K562 (cell line): ENCODE measurements around the gene IGF2R. TPM values are rescaled to one million over a fixed set of nuclear protein-coding genes. Genes with fewer than 3 reads are reported as not detected.
A peak's percentile ranks its signal among the peaks of the same experiment; 100 is the strongest.

Experiments
- CBX3 ChIP-seq, 2 experiments: IDR thresholded peaks; 1 replicate in 1 of 2; 2 replicates in 1 of 2; pipeline ENCODE4 v1.6.1; 2012; ENCODE audit warnings: inconsistent platforms in 2 of 2, low read length in 2 of 2, borderline replicate concordance in 1 of 2, control low read depth in 1 of 2
- DDX20 ChIP-seq: fragments of 450-650 bp; IDR thresholded peaks from 2 replicates; pipeline ENCODE4 v1.6.1; 2016; ENCODE audit warnings: missing genetic modification characterization, low read depth, mild to moderate bottlenecking, missing compliant biosample characterization, moderate library complexity
- SMAD2 ChIP-seq: fragments of 150-350 bp; IDR thresholded peaks from 2 replicates; pipeline ENCODE4 v1.6.1; 2014; ENCODE audit warnings: low read depth, mild to moderate bottlenecking, low read length
- SRSF1 ChIP-seq: fragments of 200-400 bp; formaldehyde crosslinking; IDR thresholded peaks from 2 replicates; pipeline ENCODE4 v1.6.1; 2017; ENCODE audit warnings: mild to moderate bottlenecking, low read depth, low read length, moderate library complexity
- ZNF717 ChIP-seq: fragments of 250-450 bp; sonication (Bioruptor Pico); IDR thresholded peaks from 2 replicates; pipeline ENCODE4 v1.5.0; 2021
- polyA plus RNA-seq, 8 experiments: library from polyadenylated mRNA; depleted of rRNA in 4 of 8; stranded (reverse) in 5 of 8; unstranded in 3 of 8; fragments of >200 nt; fragmentation: Nextera tagmentation in 2 of 8; fragmentation: Illumina TruSeq in 1 of 8; extraction: Ambion mirVana in 2 of 8; extraction: Trizol in 1 of 8; gene quantifications; 2 replicates each; pipeline versions ENCODE4 v1.2.1 to v1.2.3, GENCODE V29; 2011 to 2014; ENCODE audit warnings: inconsistent platforms in 1 of 8, missing spikeins in 1 of 8
- total RNA-seq, 7 experiments: library from RNA; depleted of rRNA in 6 of 7; stranded (reverse); fragments of >200 nt in 6 of 7; fragmentation: Illumina TruSeq in 2 of 7; extraction: Trizol in 2 of 7; gene quantifications; 2 replicates each; pipeline versions ENCODE4 v1.2.1 to v1.2.3, GENCODE V29; 2011 to 2021; ENCODE audit warnings: low replicate concordance in 1 of 7
- TF ChIP-seq, protein P1 (sequence below): fragments of 200-800 bp; sonication (Bioruptor generic); IDR thresholded peaks from 2 replicates; pipeline ENCODE4 v1.6.1; 2017; ENCODE audit warnings: missing genetic modification characterization, missing compliant biosample characterization
- TF ChIP-seq, protein P2 (sequence below): fragments of 250-450 bp; sonication (Bioruptor Pico); IDR thresholded peaks from 2 replicates; pipeline ENCODE4 v1.6.1; 2021; ENCODE audit warnings: mild to moderate bottlenecking
- TF ChIP-seq, protein P3 (sequence below): fragments of 450-650 bp; IDR thresholded peaks from 2 replicates; pipeline ENCODE4 v1.6.1; 2017; ENCODE audit warnings: mild to moderate bottlenecking, moderate library complexity
- TF ChIP-seq, protein P4 (sequence below): fragments of 450-650 bp; IDR thresholded peaks from 2 replicates; pipeline ENCODE4 v1.6.1; 2014; ENCODE audit warnings: low read depth, mild to moderate bottlenecking, moderate library complexity, borderline replicate concordance
- TF ChIP-seq, protein P5 (sequence below): fragments of 450-650 bp; IDR thresholded peaks from 2 replicates; pipeline ENCODE4 v1.6.1; 2016; ENCODE audit warnings: mild to moderate bottlenecking, moderate library complexity

The IGF2R gene
- total and polyA plus RNA-seq, 9 of the 15 experiments (the other 6 are each of a cell fraction or from before 2014, with no cell fraction given), result 3.5 to 92.3 (median 34.5) TPM

DNA sequence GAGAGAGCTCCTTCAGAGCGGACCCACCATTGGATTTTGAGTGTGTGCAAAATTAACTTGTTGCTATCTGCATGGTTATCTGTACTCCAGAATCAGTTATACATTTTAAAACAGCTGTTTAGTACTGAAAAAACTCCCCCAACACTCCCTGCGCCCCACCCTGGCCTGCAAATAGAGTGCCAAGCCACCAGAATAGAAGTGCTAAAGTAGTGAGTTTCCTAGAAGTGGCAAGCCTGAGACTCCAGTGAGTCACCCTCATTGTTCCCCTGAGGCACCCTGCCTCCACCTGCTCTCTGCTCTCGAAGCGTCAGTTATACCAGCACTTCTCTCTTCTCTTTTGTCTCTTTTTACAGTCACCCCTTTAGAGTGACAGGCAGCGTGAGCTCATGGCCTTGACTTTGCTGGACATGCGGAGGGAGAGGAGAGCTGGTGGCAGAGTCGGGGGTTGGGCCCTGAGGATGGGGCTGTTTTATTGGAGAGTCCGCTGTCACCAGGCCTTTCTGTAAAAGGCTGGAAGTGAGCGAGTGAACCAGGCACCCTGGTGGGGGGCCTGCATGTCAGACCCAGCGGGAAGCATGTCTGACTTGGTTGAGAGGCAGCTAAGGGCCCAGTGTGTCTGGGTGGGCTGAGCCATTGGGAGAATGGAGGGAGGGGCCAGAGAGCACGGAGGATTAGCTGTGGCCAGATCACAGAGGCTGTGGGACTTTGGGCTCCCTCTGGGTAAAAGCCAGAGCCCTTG is 10.4 kb downstream of the IGF2R start (continued):
- TF ChIP-seq, protein P1, sequence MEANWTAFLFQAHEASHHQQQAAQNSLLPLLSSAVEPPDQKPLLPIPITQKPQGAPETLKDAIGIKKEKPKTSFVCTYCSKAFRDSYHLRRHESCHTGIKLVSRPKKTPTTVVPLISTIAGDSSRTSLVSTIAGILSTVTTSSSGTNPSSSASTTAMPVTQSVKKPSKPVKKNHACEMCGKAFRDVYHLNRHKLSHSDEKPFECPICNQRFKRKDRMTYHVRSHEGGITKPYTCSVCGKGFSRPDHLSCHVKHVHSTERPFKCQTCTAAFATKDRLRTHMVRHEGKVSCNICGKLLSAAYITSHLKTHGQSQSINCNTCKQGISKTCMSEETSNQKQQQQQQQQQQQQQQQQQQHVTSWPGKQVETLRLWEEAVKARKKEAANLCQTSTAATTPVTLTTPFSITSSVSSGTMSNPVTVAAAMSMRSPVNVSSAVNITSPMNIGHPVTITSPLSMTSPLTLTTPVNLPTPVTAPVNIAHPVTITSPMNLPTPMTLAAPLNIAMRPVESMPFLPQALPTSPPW, result no peak
- TF ChIP-seq ZNF717 (CRISPR knock-in tag), result no peak
- no peak for TF ChIP-seq DDX20 (tag)
- TF ChIP-seq, protein P2, sequence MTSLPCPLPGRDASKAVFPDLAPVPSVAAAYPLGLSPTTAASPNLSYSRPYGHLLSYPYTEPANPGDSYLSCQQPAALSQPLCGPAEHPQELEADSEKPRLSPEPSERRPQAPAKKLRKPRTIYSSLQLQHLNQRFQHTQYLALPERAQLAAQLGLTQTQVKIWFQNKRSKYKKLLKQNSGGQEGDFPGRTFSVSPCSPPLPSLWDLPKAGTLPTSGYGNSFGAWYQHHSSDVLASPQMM (CRISPR knock-in tag), result no peak
- TF ChIP-seq SMAD2, result no peak
- TF ChIP-seq, protein P3, sequence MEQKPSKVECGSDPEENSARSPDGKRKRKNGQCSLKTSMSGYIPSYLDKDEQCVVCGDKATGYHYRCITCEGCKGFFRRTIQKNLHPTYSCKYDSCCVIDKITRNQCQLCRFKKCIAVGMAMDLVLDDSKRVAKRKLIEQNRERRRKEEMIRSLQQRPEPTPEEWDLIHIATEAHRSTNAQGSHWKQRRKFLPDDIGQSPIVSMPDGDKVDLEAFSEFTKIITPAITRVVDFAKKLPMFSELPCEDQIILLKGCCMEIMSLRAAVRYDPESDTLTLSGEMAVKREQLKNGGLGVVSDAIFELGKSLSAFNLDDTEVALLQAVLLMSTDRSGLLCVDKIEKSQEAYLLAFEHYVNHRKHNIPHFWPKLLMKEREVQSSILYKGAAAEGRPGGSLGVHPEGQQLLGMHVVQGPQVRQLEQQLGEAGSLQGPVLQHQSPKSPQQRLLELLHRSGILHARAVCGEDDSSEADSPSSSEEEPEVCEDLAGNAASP, result no peak
- TF ChIP-seq, protein P4, sequence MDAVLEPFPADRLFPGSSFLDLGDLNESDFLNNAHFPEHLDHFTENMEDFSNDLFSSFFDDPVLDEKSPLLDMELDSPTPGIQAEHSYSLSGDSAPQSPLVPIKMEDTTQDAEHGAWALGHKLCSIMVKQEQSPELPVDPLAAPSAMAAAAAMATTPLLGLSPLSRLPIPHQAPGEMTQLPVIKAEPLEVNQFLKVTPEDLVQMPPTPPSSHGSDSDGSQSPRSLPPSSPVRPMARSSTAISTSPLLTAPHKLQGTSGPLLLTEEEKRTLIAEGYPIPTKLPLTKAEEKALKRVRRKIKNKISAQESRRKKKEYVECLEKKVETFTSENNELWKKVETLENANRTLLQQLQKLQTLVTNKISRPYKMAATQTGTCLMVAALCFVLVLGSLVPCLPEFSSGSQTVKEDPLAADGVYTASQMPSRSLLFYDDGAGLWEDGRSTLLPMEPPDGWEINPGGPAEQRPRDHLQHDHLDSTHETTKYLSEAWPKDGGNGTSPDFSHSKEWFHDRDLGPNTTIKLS, result no peak
- no peak for TF ChIP-seq SRSF1
- TF ChIP-seq, protein P5, sequence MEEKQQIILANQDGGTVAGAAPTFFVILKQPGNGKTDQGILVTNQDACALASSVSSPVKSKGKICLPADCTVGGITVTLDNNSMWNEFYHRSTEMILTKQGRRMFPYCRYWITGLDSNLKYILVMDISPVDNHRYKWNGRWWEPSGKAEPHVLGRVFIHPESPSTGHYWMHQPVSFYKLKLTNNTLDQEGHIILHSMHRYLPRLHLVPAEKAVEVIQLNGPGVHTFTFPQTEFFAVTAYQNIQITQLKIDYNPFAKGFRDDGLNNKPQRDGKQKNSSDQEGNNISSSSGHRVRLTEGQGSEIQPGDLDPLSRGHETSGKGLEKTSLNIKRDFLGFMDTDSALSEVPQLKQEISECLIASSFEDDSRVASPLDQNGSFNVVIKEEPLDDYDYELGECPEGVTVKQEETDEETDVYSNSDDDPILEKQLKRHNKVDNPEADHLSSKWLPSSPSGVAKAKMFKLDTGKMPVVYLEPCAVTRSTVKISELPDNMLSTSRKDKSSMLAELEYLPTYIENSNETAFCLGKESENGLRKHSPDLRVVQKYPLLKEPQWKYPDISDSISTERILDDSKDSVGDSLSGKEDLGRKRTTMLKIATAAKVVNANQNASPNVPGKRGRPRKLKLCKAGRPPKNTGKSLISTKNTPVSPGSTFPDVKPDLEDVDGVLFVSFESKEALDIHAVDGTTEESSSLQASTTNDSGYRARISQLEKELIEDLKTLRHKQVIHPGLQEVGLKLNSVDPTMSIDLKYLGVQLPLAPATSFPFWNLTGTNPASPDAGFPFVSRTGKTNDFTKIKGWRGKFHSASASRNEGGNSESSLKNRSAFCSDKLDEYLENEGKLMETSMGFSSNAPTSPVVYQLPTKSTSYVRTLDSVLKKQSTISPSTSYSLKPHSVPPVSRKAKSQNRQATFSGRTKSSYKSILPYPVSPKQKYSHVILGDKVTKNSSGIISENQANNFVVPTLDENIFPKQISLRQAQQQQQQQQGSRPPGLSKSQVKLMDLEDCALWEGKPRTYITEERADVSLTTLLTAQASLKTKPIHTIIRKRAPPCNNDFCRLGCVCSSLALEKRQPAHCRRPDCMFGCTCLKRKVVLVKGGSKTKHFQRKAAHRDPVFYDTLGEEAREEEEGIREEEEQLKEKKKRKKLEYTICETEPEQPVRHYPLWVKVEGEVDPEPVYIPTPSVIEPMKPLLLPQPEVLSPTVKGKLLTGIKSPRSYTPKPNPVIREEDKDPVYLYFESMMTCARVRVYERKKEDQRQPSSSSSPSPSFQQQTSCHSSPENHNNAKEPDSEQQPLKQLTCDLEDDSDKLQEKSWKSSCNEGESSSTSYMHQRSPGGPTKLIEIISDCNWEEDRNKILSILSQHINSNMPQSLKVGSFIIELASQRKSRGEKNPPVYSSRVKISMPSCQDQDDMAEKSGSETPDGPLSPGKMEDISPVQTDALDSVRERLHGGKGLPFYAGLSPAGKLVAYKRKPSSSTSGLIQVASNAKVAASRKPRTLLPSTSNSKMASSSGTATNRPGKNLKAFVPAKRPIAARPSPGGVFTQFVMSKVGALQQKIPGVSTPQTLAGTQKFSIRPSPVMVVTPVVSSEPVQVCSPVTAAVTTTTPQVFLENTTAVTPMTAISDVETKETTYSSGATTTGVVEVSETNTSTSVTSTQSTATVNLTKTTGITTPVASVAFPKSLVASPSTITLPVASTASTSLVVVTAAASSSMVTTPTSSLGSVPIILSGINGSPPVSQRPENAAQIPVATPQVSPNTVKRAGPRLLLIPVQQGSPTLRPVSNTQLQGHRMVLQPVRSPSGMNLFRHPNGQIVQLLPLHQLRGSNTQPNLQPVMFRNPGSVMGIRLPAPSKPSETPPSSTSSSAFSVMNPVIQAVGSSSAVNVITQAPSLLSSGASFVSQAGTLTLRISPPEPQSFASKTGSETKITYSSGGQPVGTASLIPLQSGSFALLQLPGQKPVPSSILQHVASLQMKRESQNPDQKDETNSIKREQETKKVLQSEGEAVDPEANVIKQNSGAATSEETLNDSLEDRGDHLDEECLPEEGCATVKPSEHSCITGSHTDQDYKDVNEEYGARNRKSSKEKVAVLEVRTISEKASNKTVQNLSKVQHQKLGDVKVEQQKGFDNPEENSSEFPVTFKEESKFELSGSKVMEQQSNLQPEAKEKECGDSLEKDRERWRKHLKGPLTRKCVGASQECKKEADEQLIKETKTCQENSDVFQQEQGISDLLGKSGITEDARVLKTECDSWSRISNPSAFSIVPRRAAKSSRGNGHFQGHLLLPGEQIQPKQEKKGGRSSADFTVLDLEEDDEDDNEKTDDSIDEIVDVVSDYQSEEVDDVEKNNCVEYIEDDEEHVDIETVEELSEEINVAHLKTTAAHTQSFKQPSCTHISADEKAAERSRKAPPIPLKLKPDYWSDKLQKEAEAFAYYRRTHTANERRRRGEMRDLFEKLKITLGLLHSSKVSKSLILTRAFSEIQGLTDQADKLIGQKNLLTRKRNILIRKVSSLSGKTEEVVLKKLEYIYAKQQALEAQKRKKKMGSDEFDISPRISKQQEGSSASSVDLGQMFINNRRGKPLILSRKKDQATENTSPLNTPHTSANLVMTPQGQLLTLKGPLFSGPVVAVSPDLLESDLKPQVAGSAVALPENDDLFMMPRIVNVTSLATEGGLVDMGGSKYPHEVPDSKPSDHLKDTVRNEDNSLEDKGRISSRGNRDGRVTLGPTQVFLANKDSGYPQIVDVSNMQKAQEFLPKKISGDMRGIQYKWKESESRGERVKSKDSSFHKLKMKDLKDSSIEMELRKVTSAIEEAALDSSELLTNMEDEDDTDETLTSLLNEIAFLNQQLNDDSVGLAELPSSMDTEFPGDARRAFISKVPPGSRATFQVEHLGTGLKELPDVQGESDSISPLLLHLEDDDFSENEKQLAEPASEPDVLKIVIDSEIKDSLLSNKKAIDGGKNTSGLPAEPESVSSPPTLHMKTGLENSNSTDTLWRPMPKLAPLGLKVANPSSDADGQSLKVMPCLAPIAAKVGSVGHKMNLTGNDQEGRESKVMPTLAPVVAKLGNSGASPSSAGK, result peak; percentile 93
- peak in 1 of 2 experiments; percentile 84; a peak in 1 of 3 replicates for TF ChIP-seq CBX3 (IDR thresholded peaks at IDR 0.05; ENCODE audit: borderline replicate concordance in 1 of 2, low read length in 2 of 2)
